Left lung (tissue), 10 donors: ENCODE data around the gene VTI1A. TPM values are rescaled to one million over a fixed set of nuclear protein-coding genes. Genes with fewer than 3 reads are reported as not detected.

Experiments used
- ATAC-seq: fragments of 200-7000 bp; cut with Tn5 transposase; one replicate; pipeline ENCODE4 v1.9.1; 2020; ENCODE audit warnings: moderate library complexity
- DNase-seq, 4 donors: peaks; one replicate each; pipeline ENCODE4 v3.0.0-alpha.2; 2013 to 2020
- H3K27ac ChIP-seq, 2 donors: fragments of 200-600 bp; sonication (generic) in 1 of 2; one replicate each; pipeline versions ENCODE4 v1.5.0 to v1.8.0; 2020 to 2021
- H3K27me3 ChIP-seq, 2 donors: fragments of 200-600 bp; sonication (generic) in 1 of 2; one replicate each; pipeline versions ENCODE4 v1.5.0 to v1.8.0; 2020 to 2021
- H3K36me3 ChIP-seq, 2 donors: fragments of 200-600 bp; sonication (generic) in 1 of 2; one replicate each; pipeline versions ENCODE4 v1.5.0 to v1.8.0; 2020 to 2021
- H3K4me1 ChIP-seq, 2 donors: fragments of 200-600 bp; one replicate each; pipeline ENCODE4 v1.8.0; 2021
- H3K4me3 ChIP-seq, 2 donors: fragments of 200-600 bp; sonication (generic) in 1 of 2; one replicate each; pipeline versions ENCODE4 v1.5.0 to v1.8.0; 2020 to 2021; ENCODE audit warnings: mild to moderate bottlenecking in 1 of 2
- H3K9me3 ChIP-seq, 2 donors: fragments of 200-600 bp; sonication (generic) in 1 of 2; one replicate each; pipeline versions ENCODE4 v1.5.0 to v1.8.0; 2020 to 2021
- CTCF ChIP-seq, 2 donors: fragments of 200-600 bp; sonication (generic) in 1 of 2; IDR thresholded peaks; one replicate each; pipeline versions ENCODE4 v1.5.0 to v1.8.0; 2021; ENCODE audit warnings: antibody characterized with exemption in 2 of 2
- intact Hi-C, 2 donors: fragments of 100-400 bp; cut with DNase I; formaldehyde crosslinking; loops; one replicate each; pipeline versions ENCODE4 v1.11.2 to v1.14.2; 2022
- polyA plus RNA-seq, 6 donors: library from polyadenylated mRNA; unstranded; fragments of 120-200 nt; gene quantifications; one replicate each; pipeline ENCODE4 v1.2.1, GENCODE V29; 2013; ENCODE audit not compliant: insufficient read length in 6 of 6
- total RNA-seq, 2 donors: library from RNA; stranded (reverse); fragmentation: NEBNext Ultra II Directional; extraction: Animal tissue kit (Norgen Biotek cat#: 25700); gene quantifications; one replicate each; pipeline ENCODE4 v1.2.1, GENCODE V29; 2021
- donor health status: DM: no; HTN: yes; CAD: no.
- donor health status: DM: no; HTN: no; CAD: no.

The VTI1A gene
- total and polyA plus RNA-seq, 8 donors = 13.6 to 39.0 (median 17.7) TPM

GRCh38 chr10:112765717-112766235 lies 318.8 kb downstream of the VTI1A start:
- H3K9me3 ChIP-seq = no peaks in the 10 kb centered on the region
- DNase-seq (no peak), ATAC-seq (no peak)
- no peak overlapping the region for H3K4me3 ChIP-seq
- no peak for TF ChIP-seq CTCF (IDR thresholded peaks at IDR 0.05)
- no peaks in the 10 kb centered on the region for H3K27me3 ChIP-seq
- intact Hi-C loops = no loop called here
- no peaks in the 10 kb centered on the region for H3K36me3 ChIP-seq
- H3K4me1 ChIP-seq = no peaks in the 10 kb centered on the region
- no peak overlapping the region for H3K27ac ChIP-seq

GRCh38 chr10:112766636-112767035 lies 319.6 kb downstream of the VTI1A start:
- no peak overlapping the region for H3K4me3 ChIP-seq
- H3K27ac ChIP-seq = no peak overlapping the region
- intact Hi-C loops = no loop called here
- TF ChIP-seq CTCF (IDR thresholded peaks at IDR 0.05) = no peak
- peak; percentile 58 for ATAC-seq
- no peak for DNase-seq
- H3K27me3 ChIP-seq = no peaks in the 10 kb centered on the region
- H3K36me3 ChIP-seq = no peaks in the 10 kb centered on the region
- H3K9me3 ChIP-seq = no peaks in the 10 kb centered on the region
- no peaks in the 10 kb centered on the region for H3K4me1 ChIP-seq

GRCh38 chr10:112767156-112767555 lies 320.1 kb downstream of the VTI1A start:
- DNase-seq = no peak
- intact Hi-C loops = no loop called here
- Histone ChIP-seq H3K27ac (no peak overlapping the region), H3K4me1 (no peaks in the 10 kb centered on the region), H3K36me3 (no peaks in the 10 kb centered on the region), H3K4me3 (no peak overlapping the region), H3K27me3 (no peaks in the 10 kb centered on the region), H3K9me3 (no peaks in the 10 kb centered on the region)
- ATAC-seq = peak; percentile 17
- TF ChIP-seq CTCF (IDR thresholded peaks at IDR 0.05) = no peak

GRCh38 chr10:112768121-112768520 lies 321.1 kb downstream of the VTI1A start:
- H3K9me3 ChIP-seq = no peaks in the 10 kb centered on the region
- no peak overlapping the region for H3K27ac ChIP-seq
- DNase-seq = no peak
- intact Hi-C loops = no loop called here
- no peak overlapping the region for H3K4me3 ChIP-seq
- no peaks in the 10 kb centered on the region for H3K36me3 ChIP-seq
- ATAC-seq = no peak
- no peak for TF ChIP-seq CTCF (IDR thresholded peaks at IDR 0.05)
- H3K4me1 ChIP-seq = no peaks in the 10 kb centered on the region
- no peaks in the 10 kb centered on the region for H3K27me3 ChIP-seq

- H3K27ac ChIP-seq = no peak overlapping the region
- no peaks in the 10 kb centered on the region for H3K36me3 ChIP-seq
- no peaks in the 10 kb centered on the region for H3K27me3 ChIP-seq
- H3K4me1 ChIP-seq = no peaks in the 10 kb centered on the region
- intact Hi-C loops = no loop called here
- no peaks in the 10 kb centered on the region for H3K9me3 ChIP-seq
- H3K4me3 ChIP-seq = no peak overlapping the region
- DNase-seq (no peak), ATAC-seq (no peak)
- TF ChIP-seq CTCF (IDR thresholded peaks at IDR 0.05) = no peak
These were observed 322.1 kb downstream of the VTI1A start for GRCh38 chr10:112769081-112769480.
